ENCODE data around the gene NELL2. TPM values are rescaled to one million over a fixed set of nuclear protein-coding genes. Genes with fewer than 3 reads are reported as not detected.

The NELL2 gene
- total RNA-seq, 1 experiment from 2014 or later: 0.80 TPM

GRCh38 chr12:44852483-44852882, 23.6 kb downstream of the NELL2 start:
- DNase-seq (no peak), ATAC-seq (no peak)
- Histone ChIP-seq H4K20me1 (ENCODE audit: low read length) (no peaks in the 10 kb centered on the region), H3K9me3 (ENCODE audit: low read length) (no peaks in the 10 kb centered on the region), H3K27ac (ENCODE audit: low read length) (no peak overlapping the region), H3K79me2 (ENCODE audit: low read length) (no peaks in the 10 kb centered on the region), H3K9ac (ENCODE audit: low read length) (no peak overlapping the region), H3K4me2 (ENCODE audit: low read length) (no peak overlapping the region), H2AFZ (ENCODE audit: low read length) (no peak overlapping the region), H3K36me3 (ENCODE audit: low read depth, low read length) (no peaks in the 10 kb centered on the region), H3K4me3 (ENCODE audit: low read length) (no peak overlapping the region), H3K9me2 (replicated peaks; ENCODE audit: low read length) (no peaks in the 10 kb centered on the region), H3K4me1 (ENCODE audit: insufficient read depth, low read length) (no peaks in the 10 kb centered on the region), H3F3A (ENCODE audit: low read length, unreplicated experiment) (no peaks in the 10 kb centered on the region), H3K27me3 (ENCODE audit: low read length) (peaks cover 44% of the 10 kb centered on the region)
- ChIA-PET POLR2A (ENCODE audit: unreplicated experiment) (no interaction called here), CTCF (no interaction called here)
- no TSS peak for BruUV-seq (replicated peaks)
- TF ChIP-seq EZH2phosphoT487 (IDR thresholded peaks at IDR 0.05; ENCODE audit: borderline replicate concordance, low read length): no peak
- TF ChIP-seq, protein P1, sequence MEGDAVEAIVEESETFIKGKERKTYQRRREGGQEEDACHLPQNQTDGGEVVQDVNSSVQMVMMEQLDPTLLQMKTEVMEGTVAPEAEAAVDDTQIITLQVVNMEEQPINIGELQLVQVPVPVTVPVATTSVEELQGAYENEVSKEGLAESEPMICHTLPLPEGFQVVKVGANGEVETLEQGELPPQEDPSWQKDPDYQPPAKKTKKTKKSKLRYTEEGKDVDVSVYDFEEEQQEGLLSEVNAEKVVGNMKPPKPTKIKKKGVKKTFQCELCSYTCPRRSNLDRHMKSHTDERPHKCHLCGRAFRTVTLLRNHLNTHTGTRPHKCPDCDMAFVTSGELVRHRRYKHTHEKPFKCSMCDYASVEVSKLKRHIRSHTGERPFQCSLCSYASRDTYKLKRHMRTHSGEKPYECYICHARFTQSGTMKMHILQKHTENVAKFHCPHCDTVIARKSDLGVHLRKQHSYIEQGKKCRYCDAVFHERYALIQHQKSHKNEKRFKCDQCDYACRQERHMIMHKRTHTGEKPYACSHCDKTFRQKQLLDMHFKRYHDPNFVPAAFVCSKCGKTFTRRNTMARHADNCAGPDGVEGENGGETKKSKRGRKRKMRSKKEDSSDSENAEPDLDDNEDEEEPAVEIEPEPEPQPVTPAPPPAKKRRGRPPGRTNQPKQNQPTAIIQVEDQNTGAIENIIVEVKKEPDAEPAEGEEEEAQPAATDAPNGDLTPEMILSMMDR (conservative IDR thresholded peaks at IDR 0.05; ENCODE audit: low read depth, low read length): no peak
- TF ChIP-seq EZH2 (IDR thresholded peaks at IDR 0.05; ENCODE audit: low read length, unreplicated experiment): no peak
- intact Hi-C loops (cut with micrococcal nuclease): no loop called here

GRCh38 chr12:44851586-44851985, 24.5 kb downstream of the NELL2 start:
- DNase-seq (no peak), ATAC-seq (no peak)
- TF ChIP-seq EZH2phosphoT487 (IDR thresholded peaks at IDR 0.05; ENCODE audit: borderline replicate concordance, low read length) (no peak), EZH2 (IDR thresholded peaks at IDR 0.05; ENCODE audit: low read length, unreplicated experiment) (no peak)
- TF ChIP-seq, protein P1 (conservative IDR thresholded peaks at IDR 0.05; ENCODE audit: low read depth, low read length): no peak
- no peaks in the 10 kb centered on the region for H3K4me1 ChIP-seq (ENCODE audit: insufficient read depth, low read length)
- H3K9me2 ChIP-seq (replicated peaks; ENCODE audit: low read length): no peaks in the 10 kb centered on the region
- H3K9ac ChIP-seq (ENCODE audit: low read length): no peak overlapping the region
- H3K9me3 ChIP-seq (ENCODE audit: low read length): no peaks in the 10 kb centered on the region
- H3K79me2 ChIP-seq (ENCODE audit: low read length): no peaks in the 10 kb centered on the region
- H4K20me1 ChIP-seq (ENCODE audit: low read length): no peaks in the 10 kb centered on the region
- H3K27ac ChIP-seq (ENCODE audit: low read length): no peak overlapping the region
- no peak overlapping the region for H3K4me3 ChIP-seq (ENCODE audit: low read length)
- H3F3A ChIP-seq (ENCODE audit: low read length, unreplicated experiment): no peaks in the 10 kb centered on the region
- no peak overlapping the region for H3K4me2 ChIP-seq (ENCODE audit: low read length)
- H2AFZ ChIP-seq (ENCODE audit: low read length): no peak overlapping the region
- CTCF ChIA-PET: no interaction called here
- peaks cover 39% of the 10 kb centered on the region for H3K27me3 ChIP-seq (ENCODE audit: low read length)
- POLR2A ChIA-PET (ENCODE audit: unreplicated experiment): no interaction called here
- intact Hi-C loops (cut with micrococcal nuclease): no loop called here
- no peaks in the 10 kb centered on the region for H3K36me3 ChIP-seq (ENCODE audit: low read depth, low read length)
- no TSS peak for BruUV-seq (replicated peaks)

DNA sequence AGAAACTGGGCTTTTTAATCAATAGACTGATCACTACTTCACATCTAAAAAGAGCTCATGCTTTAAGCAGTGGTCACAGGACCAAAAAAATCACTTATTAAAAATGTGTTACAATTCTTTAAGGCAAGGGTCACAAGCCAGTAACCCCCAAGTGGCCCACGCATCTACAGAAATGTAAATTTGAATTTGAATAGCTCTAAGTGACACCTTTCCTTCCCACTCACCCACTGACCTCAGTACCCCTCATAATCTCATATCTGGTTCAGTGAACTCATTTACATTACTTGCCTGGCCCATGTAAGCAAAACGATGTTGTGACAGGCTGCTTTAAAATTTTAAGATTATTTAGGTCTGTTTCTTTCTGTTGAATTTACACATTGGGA, 27.4 kb downstream of the NELL2 start:
- ChIA-PET CTCF (no interaction called here), POLR2A (ENCODE audit: unreplicated experiment) (no interaction called here)
- no peak for DNase-seq
- Histone ChIP-seq H3K27ac (ENCODE audit: low read length) (no peak overlapping the region), H3K27me3 (ENCODE audit: low read length) (peaks cover 23% of the 10 kb centered on the region), H3K4me2 (ENCODE audit: low read length) (no peak overlapping the region), H4K20me1 (ENCODE audit: low read length) (no peaks in the 10 kb centered on the region), H3F3A (ENCODE audit: low read length, unreplicated experiment) (no peaks in the 10 kb centered on the region), H3K4me3 (ENCODE audit: low read length) (no peak overlapping the region), H3K9me2 (replicated peaks; ENCODE audit: low read length) (no peaks in the 10 kb centered on the region), H3K36me3 (ENCODE audit: low read depth, low read length) (no peaks in the 10 kb centered on the region), H3K79me2 (ENCODE audit: low read length) (no peaks in the 10 kb centered on the region), H3K9ac (ENCODE audit: low read length) (no peak overlapping the region), H3K9me3 (ENCODE audit: low read length) (no peaks in the 10 kb centered on the region), H2AFZ (ENCODE audit: low read length) (no peak overlapping the region), H3K4me1 (ENCODE audit: insufficient read depth, low read length) (no peaks in the 10 kb centered on the region)
- BruUV-seq (replicated peaks): no TSS peak
- intact Hi-C loops (cut with micrococcal nuclease): no loop called here
- no peak for TF ChIP-seq EZH2 (IDR thresholded peaks at IDR 0.05; ENCODE audit: low read length, unreplicated experiment)
- TF ChIP-seq EZH2phosphoT487 (IDR thresholded peaks at IDR 0.05; ENCODE audit: borderline replicate concordance, low read length): no peak
- TF ChIP-seq, protein P1 (conservative IDR thresholded peaks at IDR 0.05; ENCODE audit: low read depth, low read length): no peak
- ATAC-seq: no peak
